ENCODE data around the gene MEX3C. TPM values are rescaled to one million over a fixed set of nuclear protein-coding genes. Genes with fewer than 3 reads are reported as not detected.

The MEX3C gene
- total RNA-seq, 1 donor from 2014 or later = 38.7 TPM

- no peak for DNase-seq (ENCODE audit: low spot score)
These were observed 6.3 kb downstream of the MEX3C start for GRCh38 chr18:51191128-51191717.

DNA sequence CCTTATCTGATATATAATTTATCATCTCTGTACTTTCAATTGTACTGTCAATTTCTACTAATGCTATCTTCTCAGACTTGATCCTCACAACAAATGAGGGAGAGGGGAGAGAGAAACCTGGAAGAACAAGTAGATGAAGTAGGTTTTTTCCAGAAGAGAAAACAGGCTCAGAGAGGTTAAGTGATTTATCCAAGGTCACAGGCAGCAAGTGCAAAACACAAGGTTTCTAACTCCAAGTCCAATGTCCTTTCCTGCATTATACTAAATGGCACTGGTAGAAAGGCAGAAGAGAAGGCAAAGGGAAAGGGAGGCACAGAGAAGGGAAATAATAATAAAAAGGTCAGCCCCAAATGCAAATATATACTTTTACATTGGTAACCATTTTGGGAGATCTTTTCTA lies 7.5 kb downstream of the MEX3C start:
- DNase-seq (ENCODE audit: low spot score) = no peak

GRCh38 chr18:51188024-51188701 lies 9.3 kb downstream of the MEX3C start:
- DNase-seq (ENCODE audit: low spot score) = no peak

DNA sequence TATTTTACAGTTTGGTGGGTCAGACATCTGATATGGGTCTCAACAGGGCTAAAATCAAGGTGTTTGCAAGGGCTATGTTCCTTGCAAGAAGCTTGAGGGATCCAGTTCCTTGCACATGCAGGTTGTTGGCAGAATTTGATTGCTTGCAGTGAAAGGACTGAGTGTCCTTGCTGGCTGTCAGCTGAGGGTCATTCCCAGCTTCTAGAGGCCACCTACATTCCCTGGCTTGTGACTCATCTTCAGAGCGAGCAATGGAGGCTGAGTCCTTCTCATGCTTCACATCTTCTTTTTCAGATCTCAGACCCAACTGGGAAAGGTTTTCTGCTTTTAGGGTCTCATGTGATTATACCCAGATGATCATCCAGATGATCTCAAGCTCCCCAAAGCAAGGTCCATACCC lies 12.4 kb downstream of the MEX3C start:
- no peak for DNase-seq (ENCODE audit: low spot score)

- no peak for DNase-seq (ENCODE audit: low spot score)
These were observed 13.4 kb downstream of the MEX3C start for GRCh38 chr18:51184091-51184457.

DNA sequence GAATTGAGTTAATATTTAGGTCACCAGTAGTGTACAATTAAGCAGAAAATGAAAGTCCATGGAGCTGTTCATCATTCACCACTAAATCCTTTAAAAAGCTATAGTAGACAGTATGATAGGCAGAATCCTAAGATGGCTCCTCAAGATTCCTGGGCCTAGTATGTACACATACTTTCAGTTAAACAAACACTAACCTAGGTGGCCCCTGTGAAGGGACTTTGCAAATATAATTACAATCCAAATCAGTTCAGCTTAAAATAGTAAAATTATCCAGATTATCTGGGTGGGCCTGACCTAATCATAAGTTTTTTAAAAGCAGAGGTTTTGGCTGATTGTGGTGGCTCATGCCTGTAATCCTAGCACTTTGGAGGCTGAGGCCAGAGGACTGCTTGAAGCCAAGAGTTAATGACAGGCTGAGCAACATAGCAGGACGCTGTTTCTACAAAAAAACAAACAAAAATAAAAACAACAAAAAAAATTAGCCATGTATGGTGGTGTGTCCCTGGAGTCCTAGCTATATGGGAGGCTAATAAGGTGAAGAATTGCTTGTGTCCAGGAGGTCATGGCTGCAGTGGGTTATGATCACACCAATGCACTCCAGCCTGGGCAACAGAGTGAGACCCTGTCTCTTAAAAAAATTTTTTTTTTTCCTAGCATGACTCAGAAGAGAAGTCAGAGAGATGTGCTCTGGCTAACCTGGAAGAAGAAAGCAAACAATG lies 13.9 kb downstream of the MEX3C start:
- no peak for DNase-seq (ENCODE audit: low spot score)

DNA sequence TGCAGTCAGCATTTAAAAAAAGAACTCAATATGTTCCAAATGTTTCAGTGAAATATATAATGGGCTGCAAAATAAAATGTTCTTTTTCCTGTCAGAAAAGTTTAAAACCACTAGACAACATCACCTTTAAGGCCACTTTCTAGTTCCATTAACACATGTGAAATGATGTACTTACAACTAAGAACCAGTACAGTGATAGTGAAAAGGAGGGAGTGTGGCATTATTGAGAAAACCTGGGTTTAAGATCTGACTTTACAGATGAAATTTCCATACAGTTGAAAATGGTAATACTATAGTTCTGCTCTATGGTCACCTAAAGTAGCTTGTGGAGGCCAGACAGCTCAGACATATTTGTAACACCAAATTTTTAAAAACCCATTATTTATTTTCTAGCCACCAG lies 14.7 kb downstream of the MEX3C start:
- no peak for DNase-seq (ENCODE audit: low spot score)

DNA sequence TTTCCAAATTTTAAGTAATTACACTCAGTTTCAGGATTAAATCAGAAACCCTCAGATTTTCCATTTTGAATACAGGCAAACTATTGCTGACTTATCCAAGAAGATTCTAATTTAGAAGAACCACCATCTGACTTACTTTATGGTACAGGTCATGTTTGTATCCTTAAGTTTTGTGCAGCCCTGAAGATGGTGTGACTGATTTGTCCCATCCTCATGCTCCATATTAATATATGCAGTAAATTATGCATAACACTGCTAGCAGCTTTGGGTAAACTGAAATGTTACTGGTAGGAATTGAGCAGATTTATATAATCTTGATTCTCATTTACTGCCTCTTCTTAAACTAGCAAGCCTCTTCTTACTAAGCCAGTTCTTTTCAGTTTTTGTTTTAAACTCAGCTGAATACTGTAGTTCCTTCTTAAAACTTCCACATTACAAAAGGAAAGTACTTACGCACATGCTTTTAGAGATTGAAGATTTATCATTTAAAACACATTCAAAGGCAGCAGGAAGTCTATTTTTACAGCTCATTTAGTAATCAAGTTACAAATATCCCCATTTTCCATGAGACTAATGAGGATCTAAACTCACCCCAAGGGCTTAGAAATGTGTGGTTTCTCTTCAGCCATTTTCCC lies 25.7 kb downstream of the MEX3C start:
- no peak for DNase-seq (ENCODE audit: low spot score)

DNA sequence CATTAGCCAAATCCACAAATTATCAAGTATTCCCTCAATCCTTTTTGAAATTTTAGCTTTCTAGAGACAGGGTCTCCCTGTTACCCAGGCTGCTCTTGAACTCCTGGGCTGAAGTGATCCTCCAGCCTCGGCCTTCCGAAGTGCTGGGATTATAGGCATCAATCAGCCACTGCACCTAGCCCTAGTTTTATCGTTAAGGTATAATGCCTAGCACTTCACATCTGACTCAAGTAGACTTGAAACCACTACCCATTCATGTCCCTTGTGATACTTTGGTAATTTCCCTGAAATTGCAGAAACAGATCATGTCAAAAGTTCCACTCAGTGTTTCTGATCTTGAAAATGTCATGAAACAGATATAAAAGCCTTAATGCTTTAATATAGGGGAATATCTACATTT lies 26.3 kb downstream of the MEX3C start:
- no peak for DNase-seq (ENCODE audit: low spot score)

DNA sequence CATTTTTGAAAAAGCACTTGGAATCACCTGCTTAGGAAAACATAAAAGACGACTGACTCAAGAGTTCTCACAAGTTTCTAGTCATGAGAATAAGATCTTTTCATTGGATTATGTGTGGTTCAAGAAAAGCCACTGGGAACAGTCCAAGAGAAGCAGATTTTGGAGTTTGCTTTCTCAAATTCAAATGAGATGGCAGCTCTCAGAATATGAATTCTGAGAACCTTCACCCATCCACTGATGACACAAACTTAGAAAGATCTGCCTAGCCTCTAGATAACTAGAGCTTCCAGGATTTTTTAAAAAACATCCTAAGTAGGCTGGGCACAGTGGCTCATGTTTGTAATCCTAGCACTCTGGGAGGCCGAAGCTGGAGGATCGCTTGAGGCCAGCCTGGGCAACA lies 26.8 kb downstream of the MEX3C start:
- no peak for DNase-seq (ENCODE audit: low spot score)

GRCh38 chr18:51169731-51170130 lies 27.8 kb downstream of the MEX3C start:
- no peak for DNase-seq (ENCODE audit: low spot score)

GRCh38 chr18:51168960-51169662 lies 28.4 kb downstream of the MEX3C start:
- DNase-seq (ENCODE audit: low spot score) = no peak

DNA sequence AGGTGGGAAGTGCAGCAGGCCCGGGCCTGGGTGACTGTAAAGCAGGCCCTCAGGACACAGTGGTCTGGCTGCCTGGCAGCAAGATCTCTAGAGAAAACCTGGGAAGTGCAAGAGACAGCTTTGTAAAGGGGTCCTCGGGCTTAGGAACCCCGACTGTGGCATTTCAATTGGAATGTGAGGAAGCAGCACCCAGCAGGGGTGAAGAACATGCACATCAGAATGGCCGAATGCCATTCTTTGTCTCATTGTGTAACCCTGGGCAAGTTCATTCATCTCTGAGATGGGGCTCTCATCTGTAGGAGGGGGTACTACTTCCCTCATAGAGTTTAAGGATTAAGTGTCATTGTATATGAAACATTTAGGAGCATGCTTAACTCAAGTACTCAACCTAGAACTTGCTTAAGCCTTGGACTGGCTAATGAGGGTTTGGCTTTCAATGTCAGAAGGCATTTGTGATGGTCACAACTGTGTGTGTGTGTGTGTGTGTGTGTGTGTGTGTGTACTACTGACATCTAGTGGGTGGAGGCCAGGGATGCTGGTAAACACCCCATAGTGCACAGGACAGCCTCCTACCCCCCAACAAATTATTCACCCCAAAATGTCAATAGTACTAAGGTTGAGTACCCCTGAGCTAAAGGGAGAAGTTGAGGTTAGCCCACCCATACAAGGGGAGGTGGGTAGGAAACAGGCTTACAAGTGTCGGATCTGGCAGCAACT lies 29.3 kb downstream of the MEX3C start:
- no peak for DNase-seq (ENCODE audit: low spot score)

DNA sequence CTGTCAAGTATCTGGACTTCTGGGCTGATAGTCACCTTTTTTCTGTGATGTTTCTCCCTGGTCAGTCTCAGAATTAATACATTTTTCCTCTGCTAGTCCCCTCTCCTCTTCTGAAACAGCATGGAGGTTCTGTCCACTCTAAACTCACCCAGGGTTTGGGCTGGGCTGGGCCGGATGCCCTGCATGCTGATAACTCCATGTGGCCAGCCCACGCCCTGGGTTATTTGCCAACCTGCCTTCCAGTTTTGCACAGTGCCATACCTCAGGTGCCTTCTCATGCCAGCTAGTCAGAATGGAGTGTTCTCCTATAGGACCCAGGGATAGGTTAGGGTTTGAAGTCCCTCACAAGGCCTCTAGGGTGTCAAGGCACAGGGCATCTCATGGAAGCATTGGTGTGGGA lies 32.2 kb downstream of the MEX3C start:
- DNase-seq (ENCODE audit: low spot score) = no peak

DNA sequence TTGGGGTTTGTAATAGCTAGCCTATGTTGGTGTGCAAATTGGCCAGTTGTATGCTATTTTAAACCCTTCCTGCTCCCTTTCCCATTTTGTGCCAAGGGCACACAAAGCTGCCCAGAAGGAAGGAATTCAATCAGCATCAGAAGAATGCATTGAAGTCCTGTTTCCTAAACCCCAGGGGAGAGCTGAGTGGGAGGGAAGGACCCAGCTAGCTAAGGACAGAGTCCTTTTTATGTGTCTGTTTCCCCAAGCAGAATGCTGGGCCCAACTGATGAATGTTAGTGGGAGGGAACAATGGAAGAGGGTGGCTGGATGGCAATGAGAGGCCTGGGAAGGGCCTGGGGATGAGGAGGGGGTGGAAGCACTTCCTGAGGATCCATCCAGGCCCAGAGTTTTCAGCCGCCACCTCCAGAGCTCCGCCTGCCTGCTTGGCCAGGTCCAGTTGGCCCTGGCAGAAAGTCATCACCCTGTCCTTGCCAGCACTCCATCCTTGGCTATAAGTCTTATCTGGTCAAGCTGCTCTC lies 32.7 kb downstream of the MEX3C start:
- DNase-seq (ENCODE audit: low spot score) = no peak

DNA sequence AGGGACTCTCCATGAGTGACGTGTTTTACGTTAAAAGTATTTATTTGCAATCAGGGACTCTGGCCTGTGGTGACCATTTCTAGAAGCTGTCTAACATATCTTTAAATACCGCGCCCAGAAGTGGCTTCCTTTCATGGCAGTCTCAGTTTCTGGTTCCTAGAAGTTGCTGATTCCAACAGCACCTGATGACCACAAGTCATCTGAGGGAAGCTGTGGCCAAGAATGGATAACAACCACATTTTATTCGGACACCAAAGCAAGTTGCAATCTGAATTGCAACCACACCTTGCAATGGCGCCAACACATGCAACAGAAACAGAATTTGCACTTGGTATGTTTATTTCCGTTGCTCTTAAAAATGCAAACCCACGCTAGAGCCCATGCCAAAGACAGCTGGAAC lies 33.1 kb downstream of the MEX3C start:
- DNase-seq (ENCODE audit: low spot score) = no peak

GRCh38 chr18:51163543-51163942 lies 33.9 kb downstream of the MEX3C start:
- no peak for DNase-seq (ENCODE audit: low spot score)

GRCh38 chr18:51162617-51163016 lies 34.9 kb downstream of the MEX3C start:
- DNase-seq (ENCODE audit: low spot score) = no peak

GRCh38 chr18:51160646-51161045 lies 36.8 kb downstream of the MEX3C start:
- DNase-seq (ENCODE audit: low spot score) = no peak

DNA sequence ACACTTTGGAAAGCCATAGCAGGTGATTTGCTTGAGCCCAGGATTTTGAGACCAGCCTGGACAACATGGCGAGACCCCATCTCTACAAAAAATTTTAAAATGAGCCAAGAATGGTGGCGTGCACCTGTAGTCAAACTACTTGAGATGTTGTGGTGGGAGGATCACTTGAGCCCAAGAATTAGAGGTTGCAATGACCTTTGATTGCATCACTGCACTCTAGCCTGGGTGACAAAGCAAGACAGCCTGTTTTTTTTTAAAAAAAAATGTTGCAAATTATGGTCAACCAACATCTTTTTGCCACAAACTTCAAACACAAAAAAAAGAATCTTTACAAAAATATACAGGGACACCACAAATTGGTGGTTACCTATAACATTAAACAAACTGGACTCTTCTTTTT lies 40.3 kb downstream of the MEX3C start:
- DNase-seq (ENCODE audit: low spot score) = no peak

- DNase-seq (ENCODE audit: low spot score) = no peak
These were observed 42.9 kb downstream of the MEX3C start for GRCh38 chr18:51154431-51155063.
